Endothelial cell of umbilical vein (primary cell): Measurements from ENCODE around the gene R3HDM1. TPM values are rescaled to one million over a fixed set of nuclear protein-coding genes. Genes with fewer than 3 reads are reported as not detected.

Source experiments
- BruUV-seq: library from RNA; stranded (reverse); fragments of 400-500 nt; replicated peaks from 2 replicates; lab custom pipeline; 2021; lab: Mats Ljungman, UMichigan
- CTCF ChIA-PET: fragments of 300-600, 350-600 bp; sonication (Branson Sonifier 250); formaldehyde crosslinking; loops from one replicate; lab custom pipeline; 2021; ENCODE audit warnings: antibody characterized with exemption, inconsistent platforms; lab: Charles Lee
- POLR2A ChIA-PET: fragments of 300-600, 350-600 bp; sonication (Branson Sonifier 250); formaldehyde crosslinking; loops from one replicate; lab custom pipeline; 2021; ENCODE audit warnings: antibody characterized with exemption, inconsistent platforms; lab: Charles Lee
- DNase-seq: peaks from one replicate; pipeline ENCODE4 v3.0.0-alpha.2; 2011; ENCODE audit warnings: low read depth, low spot score
- FAIRE-seq: peaks from 2 replicates; lab custom pipeline; 2011; peaks lifted over from hg19 to GRCh38; lab: Jason Lieb, UNC
- H2AFZ ChIP-seq: 2 replicates; pipeline ENCODE4 v1.6.0; 2012; ENCODE audit warnings: low read depth, low read length, control low read depth, inconsistent platforms
- H3K27ac ChIP-seq: 2 replicates; pipeline ENCODE4 v1.5.1; 2011; ENCODE audit warnings: low read depth, mild to moderate bottlenecking, control low read depth, low read length, moderate library complexity; ENCODE audit not compliant: insufficient read depth
- H3K27me3 ChIP-seq, 2 experiments: 2 replicates each; pipeline versions ENCODE4 v1.6.0 to v1.6.1; 2011; ENCODE audit warnings: low read length in 2 of 2, mixed read lengths in 1 of 2; ENCODE audit not compliant: control insufficient read depth in 2 of 2, insufficient read depth in 2 of 2
- H3K36me3 ChIP-seq, 2 experiments: 2 replicates in 1 of 2; 3 replicates in 1 of 2; pipeline ENCODE4 v1.5.1; 2011; ENCODE audit warnings: low read length in 2 of 2, mild to moderate bottlenecking in 1 of 2, moderate library complexity in 1 of 2; ENCODE audit not compliant: control insufficient read depth in 2 of 2, insufficient read depth in 2 of 2; ENCODE audit errors: extremely low read depth in 1 of 2
- H3K4me1 ChIP-seq: 3 replicates; pipeline ENCODE4 v1.5.1; 2011; ENCODE audit warnings: mild to moderate bottlenecking, low read length; ENCODE audit not compliant: control insufficient read depth, insufficient read depth; ENCODE audit errors: extremely low read depth
- H3K4me2 ChIP-seq: 2 replicates; pipeline ENCODE4 v1.6.1; 2011; ENCODE audit warnings: low read length, control low read depth, mixed read lengths; ENCODE audit not compliant: insufficient read depth
- H3K4me3 ChIP-seq, 3 experiments: fragments of 200-600 bp in 1 of 3; sonication (generic), shearing (Covaris generic) in 1 of 3; replicated peaks in 1 of 3; 2 replicates each; pipeline ENCODE4 v1.5.1; 2011 to 2016; ENCODE audit warnings: control low read depth in 3 of 3, low read length in 3 of 3, mild to moderate bottlenecking in 2 of 3, inconsistent platforms in 1 of 3, low read depth in 1 of 3, moderate library complexity in 1 of 3; ENCODE audit not compliant: insufficient read depth in 1 of 3
- H3K79me2 ChIP-seq: 2 replicates; pipeline ENCODE4 v1.6.0; 2012; ENCODE audit warnings: low read length, inconsistent platforms; ENCODE audit not compliant: control insufficient read depth, insufficient read depth
- H3K9ac ChIP-seq: replicated peaks from 2 replicates; pipeline ENCODE3; 2011; ENCODE audit warnings: low read length, control low read depth; ENCODE audit not compliant: insufficient read depth; ENCODE audit errors: extremely low read depth
- H3K9me1 ChIP-seq: replicated peaks from 3 replicates; pipeline ENCODE4 v1.6.0; 2011; ENCODE audit warnings: mild to moderate bottlenecking, low read length; ENCODE audit not compliant: control insufficient read depth, insufficient read depth; ENCODE audit errors: extremely low read depth
- H3K9me3 ChIP-seq: replicated peaks from 2 replicates; pipeline ENCODE4 v1.5.1; 2012; ENCODE audit warnings: low read length, inconsistent platforms; ENCODE audit not compliant: control insufficient read depth, insufficient read depth
- H4K20me1 ChIP-seq: replicated peaks from 2 replicates; pipeline ENCODE3; 2011; ENCODE audit warnings: mild to moderate bottlenecking, low read length; ENCODE audit not compliant: control insufficient read depth, insufficient read depth; ENCODE audit errors: extremely low read depth
- CTCF ChIP-seq, 2 donors: IDR thresholded peaks; 1 replicate in 1 of 2; 2 replicates in 1 of 2; pipeline ENCODE4 v1.5.1; 2011; ENCODE audit warnings: low read length in 2 of 2, mild to moderate bottlenecking in 2 of 2, moderate library complexity in 2 of 2, control low read depth in 1 of 2, inconsistent platforms in 1 of 2, low read depth in 1 of 2; ENCODE audit not compliant: insufficient read depth in 1 of 2; ENCODE audit errors: extremely low read depth in 1 of 2
- EZH2 ChIP-seq: IDR thresholded peaks from 2 replicates; pipeline ENCODE4 v1.6.1; 2012; ENCODE audit warnings: borderline replicate concordance, low read depth, mild to moderate bottlenecking, moderate library complexity, low read length, inconsistent platforms; ENCODE audit not compliant: severe bottlenecking
- FOS ChIP-seq: IDR thresholded peaks from 2 replicates; pipeline ENCODE4 v1.6.1; 2011; ENCODE audit warnings: mild to moderate bottlenecking, low read length, moderate library complexity, borderline replicate concordance; ENCODE audit not compliant: insufficient read depth
- GATA2 ChIP-seq: IDR thresholded peaks from 2 replicates; pipeline ENCODE4 v1.7.0; 2011; ENCODE audit warnings: low read depth, mild to moderate bottlenecking, moderate library complexity, mixed read lengths, low read length; ENCODE audit not compliant: insufficient read length, insufficient read depth
- JUN ChIP-seq: IDR thresholded peaks from 2 replicates; pipeline ENCODE4 v1.6.1; 2011; ENCODE audit warnings: borderline replicate concordance, low read depth; ENCODE audit not compliant: insufficient read length, insufficient read depth
- MAX ChIP-seq: IDR thresholded peaks from 2 replicates; pipeline ENCODE4 v1.6.1; 2011; ENCODE audit not compliant: insufficient read depth, insufficient read length
- MYC ChIP-seq: IDR thresholded peaks from one replicate; pipeline ENCODE4 v1.6.1; 2011; ENCODE audit warnings: mild to moderate bottlenecking, low read depth, low read length
- POLR2A ChIP-seq: IDR thresholded peaks from 2 replicates; pipeline ENCODE4 v1.6.1; 2012; ENCODE audit warnings: low read depth, mild to moderate bottlenecking, control low read depth, low read length
- POLR2AphosphoS5 ChIP-seq: IDR thresholded peaks from 2 replicates; pipeline ENCODE4 v1.6.1; 2012; ENCODE audit warnings: low read depth, mild to moderate bottlenecking, control low read depth, low read length, moderate library complexity; ENCODE audit not compliant: insufficient read depth
- dilution Hi-C: fragments of 300-500 bp; cut with MboI; formaldehyde crosslinking; loops from one replicate; pipeline ENCODE4 v1.15.0; 2019; ENCODE audit warnings: low sequenced_read_pairs; ENCODE audit not compliant: extremely low pct_ligation_motif_present
- intact Hi-C: fragments of 100-400 bp; cut with micrococcal nuclease; formaldehyde crosslinking; loops from one replicate; pipeline ENCODE4 v1.10.0; 2022
- polyA plus RNA-seq, 4 experiments: library from polyadenylated mRNA; depleted of rRNA in 3 of 4; stranded (reverse) in 3 of 4; unstranded in 1 of 4; fragments of >200 nt; gene quantifications; 2 replicates each; pipeline versions ENCODE4 v1.2.1 to v1.2.3, GENCODE V29; 2011 to 2012; ENCODE audit warnings: missing spikeins in 1 of 4
- total RNA-seq: library from RNA; stranded (reverse); gene quantifications from 2 replicates; pipeline ENCODE4 v1.2.3, GENCODE V29; 2021

R3HDM1 gene
- total and polyA plus RNA-seq, 2 donors (not counting 3 experiments of a cell fraction or from before 2014, with no cell fraction given) = 36.6 to 61.8 TPM

DNA sequence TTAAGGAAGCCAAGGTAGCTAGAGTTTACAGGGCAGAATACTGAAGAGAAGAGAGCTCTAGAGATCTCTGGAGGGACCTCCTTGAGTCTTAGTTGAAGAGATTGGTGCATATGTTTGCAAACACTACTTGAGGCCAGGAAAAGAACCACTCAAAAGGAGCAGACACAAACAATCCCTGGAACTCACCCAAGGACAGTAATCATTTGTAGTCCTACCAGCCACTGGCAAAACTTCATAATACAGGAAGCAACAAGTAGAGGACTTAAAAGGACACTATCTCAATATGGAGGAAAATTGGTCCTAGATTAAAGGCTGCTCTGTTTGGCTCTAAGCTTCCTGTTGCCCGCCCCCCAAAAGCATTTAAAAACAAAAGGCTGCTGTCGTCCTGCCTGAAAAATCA is 163.4 kb downstream of the R3HDM1 start:
- no peak overlapping the region for H2AFZ ChIP-seq
- H3K9ac ChIP-seq = no peak overlapping the region
- H3K9me1 ChIP-seq = no peaks in the 10 kb centered on the region
- no TSS peak for BruUV-seq
- H3K27ac ChIP-seq = no peak overlapping the region
- H3K4me3 ChIP-seq = no peak overlapping the region
- TF ChIP-seq MYC (no peak), GATA2 (no peak), POLR2AphosphoS5 (no peak), FOS (no peak), POLR2A (no peak), CTCF (IDR thresholded peaks at IDR 0.05; ENCODE audit: extremely low read depth in 1 of 2, insufficient read depth in 1 of 2, low read depth in 1 of 2, low read length in 2 of 2) (no peak), EZH2 (no peak), MAX (no peak), JUN (no peak)
- no peaks in the 10 kb centered on the region for H3K36me3 ChIP-seq
- H3K9me3 ChIP-seq = no peaks in the 10 kb centered on the region
- H3K4me2 ChIP-seq = no peak overlapping the region
- intact Hi-C loops = no loop called here
- H3K79me2 ChIP-seq = no peaks in the 10 kb centered on the region
- POLR2A ChIA-PET = interaction anchor here (0.5 kb wide), 1 partner anchor 643 kb away, joined by 3 read pairs; the partner anchor contains the start of gene RAB3GAP1
- no peaks in the 10 kb centered on the region for H3K27me3 ChIP-seq
- dilution Hi-C loops = no loop called here
- no peaks in the 10 kb centered on the region for H4K20me1 ChIP-seq
- no peaks in the 10 kb centered on the region for H3K4me1 ChIP-seq
- peak; percentile 69 for DNase-seq
- CTCF ChIA-PET = interaction anchor here (0.6 to 1.3 kb wide), 2 partner anchors 13 to 706 kb away, joined by 3 to 4 read pairs; no protein-coding TSS in a partner anchor
- FAIRE-seq = no peak
